GM12878 (cell line): ENCODE measurements around the gene RANBP6. TPM values are rescaled to one million over a fixed set of nuclear protein-coding genes. Genes with fewer than 3 reads are reported as not detected.

ENCODE experiments used
- microRNA-seq: library from miRNA; unstranded; fragments of <30 nt; microRNA quantifications from one replicate; pipeline ENCODE4, GENCODE V29; 2018
- polyA plus RNA-seq, 11 experiments: library from polyadenylated mRNA; depleted of rRNA in 4 of 11; unstranded in 6 of 11; stranded (reverse) in 5 of 11; fragments of >200 nt; fragmentation: Nextera tagmentation in 4 of 11; fragmentation: Illumina TruSeq in 1 of 11; extraction: Ambion mirVana in 4 of 11; extraction: Trizol in 1 of 11; gene quantifications; 1 replicate in 1 of 11; 2 replicates in 10 of 11; pipeline versions ENCODE4 v1.2.1 to v1.2.3, GENCODE V29; 2011 to 2016; ENCODE audit warnings: inconsistent platforms in 2 of 11, missing spikeins in 2 of 11, low read depth in 1 of 11
- small RNA-seq: library from RNA; depleted of rRNA; stranded (forward); fragments of <200 nt; gene quantifications from one replicate; pipeline ENCODE3, GENCODE V24; 2014
- total RNA-seq, 4 experiments: library from RNA; depleted of rRNA in 3 of 4; stranded (reverse); fragments of >200 nt in 3 of 4; fragmentation: Illumina TruSeq in 1 of 4; extraction: Trizol in 1 of 4; gene quantifications; 2 replicates each; pipeline versions ENCODE4 v1.2.1 to v1.2.3, GENCODE V29; 2013 to 2021

Gene RANBP6
- total and polyA plus RNA-seq, 10 of the 15 experiments (the other 5 are each of a cell fraction or from before 2014, with no cell fraction given), result 10.9 to 26.9 (median 19.4) TPM

Small RNA genes within 50 kb of the gene (microRNA-seq; reads per million reads assigned to microRNA genes)
- 2.1 reads per million, percentile 6 among the genes with 10 or more reads in this experiment for gene MIR4665

Small RNA genes within 50 kb of the gene (small RNA-seq; reads per million reads assigned to genes)
- not detected for gene MIR4665

Other genes starting within 250 kb of the RANBP6 start
- 8.0 and 9.3 TPM in 2 replicates for gene ERMP1, start 182.5 kb downstream of the RANBP6 start, total RNA-seq (2014; rRNA removed)
- gene ERMP1, start 182.5 kb downstream of the RANBP6 start, total RNA-seq (2014; rRNA removed; fragmentation: Illumina TruSeq; extraction: Trizol), result 8.1 and 8.2 TPM in 2 replicates
- gene ERMP1, start 182.5 kb downstream of the RANBP6 start, total RNA-seq (2021), result 12.9 and 13.5 TPM in 2 replicates
- 42.1 and 50.8 TPM in 2 replicates for gene ERMP1, start 182.5 kb downstream of the RANBP6 start, polyA plus RNA-seq (2011; rRNA removed)
- gene ERMP1, start 182.5 kb downstream of the RANBP6 start, polyA plus RNA-seq (2014; fragmentation: Illumina TruSeq; extraction: Trizol), result 8.1 and 13.1 TPM in 2 replicates
- gene ERMP1, start 182.5 kb downstream of the RANBP6 start, polyA plus RNA-seq (2014; fragmentation: Nextera tagmentation; extraction: Ambion mirVana), result 1 to 10 TPM; 2.4 to 2.7 TPM
- gene ERMP1, start 182.5 kb downstream of the RANBP6 start, polyA plus RNA-seq (2014; rRNA removed), result 5.3 and 6.0 TPM in 2 replicates
- gene ERMP1, start 182.5 kb downstream of the RANBP6 start, polyA plus RNA-seq (2016; fragmentation: Nextera tagmentation; extraction: Ambion mirVana), result 10 to 100 TPM in 1 of 2 experiments, 1 to 10 TPM in 1; 8.5 to 10.1 TPM
- gene MLANA, start 124.7 kb downstream of the RANBP6 start, total RNA-seq (2014; rRNA removed), result 0.11 TPM in 1 of 2 replicates, not detected in the other
- not detected in 2 replicates for gene MLANA, start 124.7 kb downstream of the RANBP6 start, total RNA-seq (2014; rRNA removed; fragmentation: Illumina TruSeq; extraction: Trizol)
- not detected in 2 replicates for gene MLANA, start 124.7 kb downstream of the RANBP6 start, total RNA-seq (2021)
- not detected in 2 replicates for gene MLANA, start 124.7 kb downstream of the RANBP6 start, polyA plus RNA-seq (2011; rRNA removed)
- gene MLANA, start 124.7 kb downstream of the RANBP6 start, polyA plus RNA-seq (2014; fragmentation: Illumina TruSeq; extraction: Trizol), result not detected in 2 replicates
- gene MLANA, start 124.7 kb downstream of the RANBP6 start, polyA plus RNA-seq (2014; fragmentation: Nextera tagmentation; extraction: Ambion mirVana), result under 1 TPM; 0.11 to 0.15 TPM
- gene MLANA, start 124.7 kb downstream of the RANBP6 start, polyA plus RNA-seq (2014; rRNA removed), result not detected in 2 replicates
- gene MLANA, start 124.7 kb downstream of the RANBP6 start, polyA plus RNA-seq (2016; fragmentation: Nextera tagmentation; extraction: Ambion mirVana), result under 1 TPM in 1 of 2 experiments, not detected in 1; 0.26 TPM
- gene IL33, start 200.2 kb upstream of the RANBP6 start, total RNA-seq (2014; rRNA removed), result not detected in 2 replicates
- gene IL33, start 200.2 kb upstream of the RANBP6 start, total RNA-seq (2014; rRNA removed; fragmentation: Illumina TruSeq; extraction: Trizol), result not detected in 2 replicates
- not detected in 2 replicates for gene IL33, start 200.2 kb upstream of the RANBP6 start, total RNA-seq (2021)
- gene IL33, start 200.2 kb upstream of the RANBP6 start, polyA plus RNA-seq (2011; rRNA removed), result 0.03 TPM in 1 of 2 replicates, not detected in the other
- not detected in 2 replicates for gene IL33, start 200.2 kb upstream of the RANBP6 start, polyA plus RNA-seq (2014; fragmentation: Illumina TruSeq; extraction: Trizol)
- gene IL33, start 200.2 kb upstream of the RANBP6 start, polyA plus RNA-seq (2014; fragmentation: Nextera tagmentation; extraction: Ambion mirVana), result not detected
- not detected in 2 replicates for gene IL33, start 200.2 kb upstream of the RANBP6 start, polyA plus RNA-seq (2014; rRNA removed)
- not detected for gene IL33, start 200.2 kb upstream of the RANBP6 start, polyA plus RNA-seq (2016; fragmentation: Nextera tagmentation; extraction: Ambion mirVana)